ENCODE measurements around the gene LBHD2. TPM values are rescaled to one million over a fixed set of nuclear protein-coding genes. Genes with fewer than 3 reads are reported as not detected.
A peak's percentile ranks its signal among the peaks of the same experiment; 100 is the strongest.

Gene LBHD2
- total and polyA plus RNA-seq, 2 of the 13 experiments (the other 11 are each of a cell fraction or from before 2014, with no cell fraction given) = 0.67 to 1.00 TPM

GRCh38 chr14:103094406-103095209, 10.6 kb downstream of the LBHD2 start, which contains the start of gene EXOC3L4 (continued):
- TF ChIP-seq HNF1A (IDR thresholded peaks at IDR 0.05; ENCODE audit: low read depth) = no peak
- TF ChIP-seq HNF1A (CRISPR knock-in tag; IDR thresholded peaks at IDR 0.05; ENCODE audit: borderline replicate concordance) = peak; percentile 52; the same call in 1 of the 2 replicates
- TF ChIP-seq MED13 (CRISPR knock-in tag; IDR thresholded peaks at IDR 0.05) = no peak
- TF ChIP-seq ZFP82 (CRISPR knock-in tag; IDR thresholded peaks at IDR 0.05; ENCODE audit: borderline replicate concordance) = peak; percentile 61; the same call in 1 of the 2 replicates
- TF ChIP-seq BORCS8-MEF2B (CRISPR knock-in tag; IDR thresholded peaks at IDR 0.05) = peak; percentile 87
- TF ChIP-seq IKZF5 (CRISPR knock-in tag; IDR thresholded peaks at IDR 0.05) = no peak
- no peak for TF ChIP-seq RFX1 (IDR thresholded peaks at IDR 0.05)
- peak; percentile 69; the same call in 1 of the 2 replicates for TF ChIP-seq ELF1 (CRISPR knock-in tag; IDR thresholded peaks at IDR 0.05)
- TF ChIP-seq MED8 (CRISPR knock-in tag; IDR thresholded peaks at IDR 0.05; ENCODE audit: insufficient replicate concordance) = no peak
- TF ChIP-seq ZFP41 (CRISPR knock-in tag; IDR thresholded peaks at IDR 0.05; ENCODE audit: borderline replicate concordance) = no peak
- TF ChIP-seq TRAFD1 (CRISPR knock-in tag; IDR thresholded peaks at IDR 0.05; ENCODE audit: borderline replicate concordance) = no peak
- peak; percentile 28; the same call in 1 of the 2 replicates for TF ChIP-seq ZNF660 (CRISPR knock-in tag; IDR thresholded peaks at IDR 0.05; ENCODE audit: borderline replicate concordance, low read depth)
- peak; percentile 57 for TF ChIP-seq SKI (IDR thresholded peaks at IDR 0.05; ENCODE audit: partially characterized antibody)
- TF ChIP-seq PAXIP1 (CRISPR knock-in tag; conservative IDR thresholded peaks at IDR 0.05) = peak; percentile 78
- TF ChIP-seq CAMTA2 (CRISPR knock-in tag; IDR thresholded peaks at IDR 0.05; ENCODE audit: borderline replicate concordance) = 0 out of 2 replicates have a peak, but pooled peaks have one; percentile 75
- no peak for TF ChIP-seq NAIF1 (CRISPR knock-in tag; IDR thresholded peaks at IDR 0.05; ENCODE audit: borderline replicate concordance)
- TF ChIP-seq ZNF264 (CRISPR knock-in tag; IDR thresholded peaks at IDR 0.05) = no peak
- TF ChIP-seq ZNF382 (CRISPR knock-in tag; IDR thresholded peaks at IDR 0.05; ENCODE audit: borderline replicate concordance) = no peak
